OCI-LY1 (cell line): Measurements from ENCODE around the gene NT5DC1.

Experiments
- H2AFZ ChIP-seq: fragments of 200-600 bp; sonication (generic), shearing (Covaris generic); 2 replicates; pipeline ENCODE4 v1.6.0; 2014; ENCODE audit warnings: antibody characterized with exemption, mild to moderate bottlenecking, low read length
- H3F3A ChIP-seq: fragments of 200-600 bp; sonication (generic), shearing (Covaris generic); 2 replicates; pipeline ENCODE4 v1.6.0; 2014; ENCODE audit warnings: mild to moderate bottlenecking, antibody characterized with exemption, low read length, moderate library complexity; ENCODE audit not compliant: insufficient read depth
- H3K27ac ChIP-seq: fragments of 200-600 bp; sonication (generic); 2 replicates; pipeline ENCODE4 v1.5.1; 2014; ENCODE audit warnings: low read length, mixed run types, mild to moderate bottlenecking, low read depth; ENCODE audit not compliant: poor library complexity, severe bottlenecking
- H3K27me3 ChIP-seq: fragments of 200-600 bp; sonication (generic); 2 replicates; pipeline ENCODE4 v1.6.0; 2014; ENCODE audit warnings: antibody characterized with exemption, mild to moderate bottlenecking, low read length, moderate library complexity; ENCODE audit not compliant: insufficient read depth
- H3K36me3 ChIP-seq: fragments of 200-600 bp; sonication (generic); 2 replicates; pipeline ENCODE4 v1.6.1; 2014; ENCODE audit warnings: mild to moderate bottlenecking, antibody characterized with exemption, low read length, moderate library complexity, mixed read lengths; ENCODE audit not compliant: insufficient read depth
- H3K4me1 ChIP-seq: fragments of 200-600 bp; sonication (generic); 2 replicates; pipeline ENCODE4 v1.5.1; 2014; ENCODE audit warnings: mild to moderate bottlenecking, low read length, moderate library complexity; ENCODE audit not compliant: insufficient read depth, severe bottlenecking
- H3K4me2 ChIP-seq: fragments of 200-600 bp; sonication (generic), shearing (Covaris generic); 2 replicates; pipeline ENCODE4 v1.6.1; 2014; ENCODE audit warnings: low read length
- H3K4me3 ChIP-seq: fragments of 200-600 bp; sonication (generic); 2 replicates; pipeline ENCODE4 v1.5.1; 2014; ENCODE audit warnings: low read length, low read depth, mild to moderate bottlenecking, mixed read lengths; ENCODE audit not compliant: poor library complexity, severe bottlenecking
- H3K79me2 ChIP-seq: fragments of 200-600 bp; shearing (Covaris generic); 2 replicates; pipeline ENCODE4 v1.6.1; 2016; ENCODE audit warnings: mixed run types, low read length, mixed read lengths; ENCODE audit not compliant: insufficient read depth
- H3K9ac ChIP-seq: fragments of 200-600 bp; sonication (generic), shearing (Covaris generic); 2 replicates; pipeline ENCODE4 v1.6.1; 2014; ENCODE audit warnings: mild to moderate bottlenecking, low read length, mixed read lengths
- H3K9me2 ChIP-seq: fragments of 200-600 bp; sonication (generic), shearing (Covaris generic); 2 replicates; pipeline ENCODE4 v1.6.1; 2014; ENCODE audit warnings: low read depth, mild to moderate bottlenecking, low read length, mixed read lengths
- H3K9me3 ChIP-seq: fragments of 200-600 bp; shearing (Covaris generic); 2 replicates; pipeline ENCODE4 v1.6.1; 2014; ENCODE audit warnings: low read length, mixed read lengths
- H4K20me1 ChIP-seq: fragments of 200-600 bp; sonication (generic), shearing (Covaris generic); 2 replicates; pipeline ENCODE4 v1.6.0; 2016; ENCODE audit warnings: mild to moderate bottlenecking, low read length; ENCODE audit not compliant: insufficient read depth
- EZH2 ChIP-seq: fragments of 200-600 bp; sonication (generic), shearing (Covaris generic); IDR thresholded peaks from 2 replicates; pipeline ENCODE4 v1.8.0; 2017; ENCODE audit warnings: borderline replicate concordance, mixed run types, mild to moderate bottlenecking, antibody characterized with exemption, low read length, moderate library complexity, mixed read lengths
- TF ChIP-seq, protein P1 (sequence below): fragments of 200-600 bp; sonication (generic), shearing (Covaris generic); IDR thresholded peaks from 2 replicates; pipeline ENCODE4 v1.5.1; 2017; ENCODE audit warnings: mild to moderate bottlenecking, antibody characterized with exemption, low read length, moderate library complexity, mixed read lengths

Gene NT5DC1

DNA sequence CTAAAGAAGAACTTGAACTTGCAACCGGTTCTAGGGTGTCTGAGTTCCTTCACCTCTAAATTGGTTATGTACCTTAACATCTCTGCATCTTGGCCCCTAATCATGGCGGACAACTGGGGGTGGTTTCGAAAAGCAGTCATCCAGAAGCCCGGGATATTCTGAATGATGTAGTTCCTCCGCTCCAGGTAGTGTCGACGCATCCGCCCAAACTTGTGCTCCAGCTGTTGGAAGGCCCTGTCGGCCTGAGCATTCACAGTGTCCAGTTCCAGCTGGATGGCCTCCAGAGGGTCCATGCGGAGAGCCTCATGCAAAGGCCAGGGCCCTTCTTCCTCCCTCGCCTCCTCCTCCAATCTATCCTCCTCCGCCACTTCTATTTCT is 178.2 kb downstream of the NT5DC1 start:
- Histone ChIP-seq H4K20me1 (0 out of 2 replicates have a peak, but pooled peaks cover 3% of the 10 kb centered on the region), H3K27me3 (no peaks in the 10 kb centered on the region), H3K9me3 (no peaks in the 10 kb centered on the region), H3K4me1 (peaks cover 55% of the 10 kb centered on the region), H3K4me3 (peak overlapping the region; percentile 80), H3F3A (no peaks in the 10 kb centered on the region), H3K9ac (peak overlapping the region; percentile 80), H3K4me2 (peak overlapping the region; percentile 80), H3K27ac (peak overlapping the region; percentile 75), H3K79me2 (peaks cover 31% of the 10 kb centered on the region), H2AFZ (no peak overlapping the region), H3K9me2 (no peaks in the 10 kb centered on the region), H3K36me3 (peaks cover 26% of the 10 kb centered on the region)
- TF ChIP-seq, protein P1, sequence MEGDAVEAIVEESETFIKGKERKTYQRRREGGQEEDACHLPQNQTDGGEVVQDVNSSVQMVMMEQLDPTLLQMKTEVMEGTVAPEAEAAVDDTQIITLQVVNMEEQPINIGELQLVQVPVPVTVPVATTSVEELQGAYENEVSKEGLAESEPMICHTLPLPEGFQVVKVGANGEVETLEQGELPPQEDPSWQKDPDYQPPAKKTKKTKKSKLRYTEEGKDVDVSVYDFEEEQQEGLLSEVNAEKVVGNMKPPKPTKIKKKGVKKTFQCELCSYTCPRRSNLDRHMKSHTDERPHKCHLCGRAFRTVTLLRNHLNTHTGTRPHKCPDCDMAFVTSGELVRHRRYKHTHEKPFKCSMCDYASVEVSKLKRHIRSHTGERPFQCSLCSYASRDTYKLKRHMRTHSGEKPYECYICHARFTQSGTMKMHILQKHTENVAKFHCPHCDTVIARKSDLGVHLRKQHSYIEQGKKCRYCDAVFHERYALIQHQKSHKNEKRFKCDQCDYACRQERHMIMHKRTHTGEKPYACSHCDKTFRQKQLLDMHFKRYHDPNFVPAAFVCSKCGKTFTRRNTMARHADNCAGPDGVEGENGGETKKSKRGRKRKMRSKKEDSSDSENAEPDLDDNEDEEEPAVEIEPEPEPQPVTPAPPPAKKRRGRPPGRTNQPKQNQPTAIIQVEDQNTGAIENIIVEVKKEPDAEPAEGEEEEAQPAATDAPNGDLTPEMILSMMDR = no peak
- no peak for TF ChIP-seq EZH2

DNA sequence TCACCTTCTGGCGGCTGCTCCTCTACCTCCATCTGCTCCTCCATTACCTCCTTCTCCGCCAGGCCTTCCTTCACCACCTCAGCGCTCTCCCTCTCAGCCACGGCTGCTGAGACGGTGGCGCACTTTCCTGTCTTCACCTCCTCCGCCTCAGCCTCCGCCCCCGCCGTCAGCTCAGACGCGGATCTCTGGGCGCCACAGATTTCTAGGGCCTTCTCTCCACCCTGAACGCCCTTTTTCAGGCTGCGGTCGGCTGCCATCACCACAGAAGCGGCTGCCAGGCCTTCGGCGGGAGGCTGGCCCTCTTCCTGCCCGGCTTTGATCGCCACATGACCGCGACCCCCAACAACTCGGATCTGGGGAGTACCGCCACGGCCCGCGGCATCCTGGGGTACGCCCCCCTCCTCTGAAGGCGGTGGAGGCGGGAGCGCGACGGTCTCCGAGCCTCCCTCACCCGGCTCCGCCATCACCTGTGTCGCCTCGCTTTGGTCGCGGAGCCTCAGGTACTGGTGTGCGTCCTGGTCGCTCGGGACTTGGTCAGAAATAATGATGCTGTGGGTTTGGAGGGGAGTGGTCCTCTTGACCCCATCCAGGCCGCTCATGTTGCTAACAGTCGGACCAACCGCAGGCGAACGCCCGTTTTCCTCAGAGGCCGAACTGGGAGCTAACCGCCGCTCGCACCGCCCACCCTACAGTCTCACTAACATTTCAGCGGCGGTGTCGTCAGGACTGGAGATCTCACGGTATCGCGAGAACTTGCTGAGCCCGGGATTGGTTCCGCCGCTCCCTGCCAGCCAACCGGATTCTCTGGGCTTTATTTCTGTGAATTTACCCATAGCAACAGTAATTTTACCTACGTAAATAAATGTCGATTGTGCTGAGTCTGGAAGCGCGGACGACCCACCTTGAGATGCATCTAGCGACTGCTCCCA is 178.8 kb downstream of the NT5DC1 start, which contains the start of gene TSPYL1:
TSPYL1 (minus strand) TSS at position 699 of the 929 bp plus-strand sequence; CDS start at position 599, 100 bp downstream.
- H3K9me2 ChIP-seq = no peaks in the 10 kb centered on the region
- peaks cover 31% of the 10 kb centered on the region for H3K79me2 ChIP-seq
- H3K9me3 ChIP-seq = no peaks in the 10 kb centered on the region
- H3K4me2 ChIP-seq = peak within 1 kb of the TSS; percentile 80
- H3K4me1 ChIP-seq = peaks cover 55% of the 10 kb centered on the region
- H3K27ac ChIP-seq = peak within 1 kb of the TSS; percentile 75
- H3F3A ChIP-seq = no peaks in the 10 kb centered on the region
- no peaks in the 10 kb centered on the region for H3K27me3 ChIP-seq
- peak within 1 kb of the TSS; percentile 80 for H3K4me3 ChIP-seq
- H3K36me3 ChIP-seq = peaks cover 26% of the 10 kb centered on the region
- peak within 1 kb of the TSS; percentile 83 for H2AFZ ChIP-seq
- 0 out of 2 replicates have a peak, but pooled peaks cover 3% of the 10 kb centered on the region for H4K20me1 ChIP-seq
- H3K9ac ChIP-seq = peak within 1 kb of the TSS; percentile 80
- TF ChIP-seq, protein P1 = peak; percentile 23; the same call in 1 of the 2 replicates
- no peak for TF ChIP-seq EZH2

DNA sequence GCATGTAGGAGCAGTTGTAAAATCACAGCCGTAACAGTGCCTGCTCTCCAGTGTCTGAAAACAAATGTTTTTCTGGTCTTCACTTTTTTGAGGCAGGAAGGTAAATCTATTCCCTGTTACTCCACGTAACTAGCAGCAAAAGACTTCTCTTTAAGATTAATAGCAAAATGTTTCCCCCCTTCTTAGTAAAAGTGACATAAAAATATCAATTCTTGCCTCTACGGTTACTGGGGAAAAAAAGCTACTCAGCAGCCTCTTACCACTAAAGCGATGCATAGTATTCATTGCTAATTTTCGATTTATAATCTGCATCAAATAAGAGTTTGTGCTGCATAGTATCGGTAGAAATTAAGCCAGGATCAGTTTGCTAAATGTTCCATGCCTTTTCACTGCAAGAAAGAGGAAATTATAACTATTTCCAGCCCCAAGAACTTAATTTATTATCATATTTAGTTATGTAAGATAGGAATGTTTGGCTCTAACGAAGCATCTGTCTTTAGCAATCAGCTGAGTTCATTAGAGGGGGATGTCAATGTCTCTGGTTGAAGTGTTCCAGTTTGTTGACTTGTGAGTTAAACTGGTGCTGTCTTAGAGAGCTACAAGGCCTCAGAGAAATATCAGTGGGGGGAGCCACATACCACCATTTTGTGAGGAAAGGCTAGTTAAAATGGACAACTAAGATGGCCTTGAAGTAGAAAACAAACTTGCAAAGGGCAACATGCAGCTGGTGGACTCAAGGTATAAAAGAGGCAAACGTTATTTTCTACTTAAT is 179.7 kb downstream of the NT5DC1 start:
- peak overlapping the region; percentile 83 for H2AFZ ChIP-seq
- peak overlapping the region; percentile 80 for H3K4me2 ChIP-seq
- peak overlapping the region; percentile 80 for H3K9ac ChIP-seq
- no peaks in the 10 kb centered on the region for H3K27me3 ChIP-seq
- H3F3A ChIP-seq = no peaks in the 10 kb centered on the region
- H3K9me3 ChIP-seq = no peaks in the 10 kb centered on the region
- 0 out of 2 replicates have a peak, but pooled peaks cover 3% of the 10 kb centered on the region for H4K20me1 ChIP-seq
- no peak for TF ChIP-seq EZH2
- TF ChIP-seq, protein P1 = no peak
- peak overlapping the region; percentile 80 for H3K4me3 ChIP-seq
- H3K4me1 ChIP-seq = peaks cover 51% of the 10 kb centered on the region
- H3K36me3 ChIP-seq = peaks cover 26% of the 10 kb centered on the region
- H3K9me2 ChIP-seq = no peaks in the 10 kb centered on the region
- peaks cover 31% of the 10 kb centered on the region for H3K79me2 ChIP-seq
- peak overlapping the region; percentile 75 for H3K27ac ChIP-seq
